Colonic mucosa (tissue), 4 donors: ENCODE data around the gene TKTL2. TPM values are rescaled to one million over a fixed set of nuclear protein-coding genes. Genes with fewer than 3 reads are reported as not detected.

Experiments
- DNase-seq: peaks from one replicate; pipeline ENCODE4 v3.0.0-alpha.2; 2020
- H3K27ac ChIP-seq: fragments of 200-600 bp; one replicate; pipeline ENCODE4 v1.8.0; 2021
- H3K27me3 ChIP-seq: fragments of 200-600 bp; one replicate; pipeline ENCODE4 v1.8.0; 2021
- H3K36me3 ChIP-seq: fragments of 200-600 bp; one replicate; pipeline ENCODE4 v1.8.0; 2021
- H3K4me1 ChIP-seq: fragments of 200-600 bp; one replicate; pipeline ENCODE4 v1.8.0; 2021; ENCODE audit warnings: mild to moderate bottlenecking
- H3K4me3 ChIP-seq: fragments of 200-600 bp; one replicate; pipeline ENCODE4 v1.8.0; 2021
- H3K9ac ChIP-seq, 2 donors: one replicate each; pipeline ENCODE4 v1.7.0; 2013; ENCODE audit warnings: control low read depth in 2 of 2, low read depth in 2 of 2, low read length in 2 of 2
- H3K9me3 ChIP-seq: fragments of 200-600 bp; one replicate; pipeline ENCODE4 v1.8.0; 2021
- CTCF ChIP-seq: fragments of 200-600 bp; IDR thresholded peaks from one replicate; pipeline ENCODE4 v1.8.0; 2022; ENCODE audit warnings: antibody characterized with exemption, mild to moderate bottlenecking
- intact Hi-C: fragments of 100-400 bp; cut with DNase I; formaldehyde crosslinking; loops from one replicate; pipeline ENCODE4 v1.14.1; 2022
- total RNA-seq, 2 donors: library from RNA; stranded (reverse); fragmentation: NEBNext Ultra II Directional in 1 of 2; extraction: Animal tissue kit (Norgen Biotek cat#: 25700) in 1 of 2; gene quantifications; one replicate each; pipeline ENCODE4 v1.2.1, GENCODE V29; 2021
- donor health status: healthy.
- donor health status: DM: no; HTN: no; CAD: no.
- donor health status: DM: no; HTN: no; CAD: no.

The TKTL2 gene
- total RNA-seq, 2 donors from 2014 or later = not detected

DNA sequence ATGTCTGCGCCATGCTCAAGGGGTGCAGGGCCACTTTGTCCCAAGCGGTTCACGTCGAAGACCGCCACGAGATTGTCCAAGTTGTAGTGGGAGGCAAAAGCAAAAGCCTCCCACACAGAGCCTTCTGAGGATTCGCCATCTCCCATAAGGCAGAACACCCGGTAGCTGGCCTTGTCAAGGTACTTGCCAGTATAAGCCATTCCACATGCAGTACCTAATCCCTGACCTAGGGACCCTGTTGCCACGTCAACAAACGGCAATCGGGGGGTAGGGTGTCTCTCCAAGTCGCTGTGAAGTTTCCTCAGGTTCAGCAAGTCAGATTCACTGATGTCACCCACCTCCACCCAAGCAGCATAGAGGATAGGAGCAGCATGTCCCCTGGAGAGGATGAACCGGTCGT, 424 bp downstream of the TKTL2 start:
- no peak overlapping the region for H3K9ac ChIP-seq
- H3K4me1 ChIP-seq = no peaks in the 10 kb centered on the region
- no peak for TF ChIP-seq CTCF
- H3K27ac ChIP-seq = no peak overlapping the region
- no peaks in the 10 kb centered on the region for H3K27me3 ChIP-seq
- no peak overlapping the region for H3K4me3 ChIP-seq
- no peaks in the 10 kb centered on the region for H3K36me3 ChIP-seq
- no peak for DNase-seq
- no peaks in the 10 kb centered on the region for H3K9me3 ChIP-seq
- intact Hi-C loops = no loop called here

- Histone ChIP-seq H3K4me1 (no peaks in the 10 kb centered on the region), H3K27ac (no peak overlapping the region), H3K4me3 (no peak overlapping the region), H3K9ac (no peak overlapping the region), H3K27me3 (no peaks in the 10 kb centered on the region), H3K9me3 (no peaks in the 10 kb centered on the region), H3K36me3 (no peaks in the 10 kb centered on the region)
- TF ChIP-seq CTCF = no peak
- intact Hi-C loops = no loop called here
- no peak for DNase-seq
These were observed 3.2 kb downstream of the TKTL2 start for GRCh38 chr4:163470391-163470790.

GRCh38 chr4:163467082-163467770, 6.3 kb downstream of the TKTL2 start:
- Histone ChIP-seq H3K4me3 (no peak overlapping the region), H3K27me3 (no peaks in the 10 kb centered on the region), H3K9me3 (no peaks in the 10 kb centered on the region), H3K9ac (no peak overlapping the region), H3K4me1 (no peaks in the 10 kb centered on the region), H3K27ac (no peak overlapping the region), H3K36me3 (no peaks in the 10 kb centered on the region)
- no peak for TF ChIP-seq CTCF
- DNase-seq = no peak
- intact Hi-C loops = no loop called here

DNA sequence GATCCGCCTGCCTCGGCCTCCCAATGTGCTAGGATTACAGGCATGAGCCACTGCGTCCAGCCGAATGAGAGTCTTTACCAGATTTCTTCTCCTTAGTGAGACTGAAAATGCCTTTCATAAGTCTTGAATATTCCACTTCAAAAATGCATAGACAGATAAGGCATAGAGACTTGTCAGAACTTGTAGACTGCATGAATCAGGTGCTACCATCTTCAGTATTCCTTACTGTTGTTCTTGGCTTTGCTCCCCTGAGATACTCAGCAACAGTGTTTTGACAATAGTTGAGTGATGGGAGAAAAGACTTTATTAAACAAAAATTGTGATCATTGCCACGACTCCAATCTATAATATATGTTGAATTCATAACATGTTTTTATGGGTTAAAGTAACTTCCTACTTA, 11.0 kb downstream of the TKTL2 start:
- Histone ChIP-seq H3K27ac (no peak overlapping the region), H3K36me3 (no peaks in the 10 kb centered on the region), H3K9me3 (no peaks in the 10 kb centered on the region), H3K9ac (no peak overlapping the region), H3K4me3 (no peak overlapping the region), H3K27me3 (no peaks in the 10 kb centered on the region), H3K4me1 (no peaks in the 10 kb centered on the region)
- intact Hi-C loops = no loop called here
- no peak for DNase-seq
- no peak for TF ChIP-seq CTCF

DNA sequence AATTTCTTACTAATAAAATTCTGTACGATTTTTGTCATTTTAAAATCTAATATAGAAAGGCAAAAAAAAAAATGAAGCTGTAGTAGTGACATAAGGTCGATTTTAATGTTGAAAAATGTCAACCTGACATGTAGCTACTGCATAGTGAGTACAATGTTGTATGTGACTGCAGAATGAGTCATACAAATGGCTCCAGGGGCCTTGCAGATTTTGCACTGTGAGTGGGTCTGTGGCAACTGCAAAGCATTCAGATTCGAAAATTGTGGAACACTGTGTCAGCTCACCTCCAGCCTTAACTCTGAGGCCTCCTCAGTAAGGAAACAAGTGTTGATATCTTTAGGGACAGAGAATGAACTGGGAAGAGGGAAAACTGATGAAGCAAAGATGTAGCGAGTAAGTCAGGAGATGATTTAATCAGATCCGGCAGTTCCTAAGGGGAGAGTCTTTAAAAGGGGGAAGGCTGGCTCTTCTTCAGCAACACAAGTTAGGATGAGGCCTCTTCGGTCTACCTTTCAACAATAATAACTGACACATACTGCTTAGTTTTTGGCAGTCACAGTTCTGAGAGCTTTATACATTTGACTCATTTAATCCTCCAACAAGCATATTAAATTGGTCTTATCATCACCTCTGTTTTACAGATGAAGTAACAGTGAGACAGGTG, 24.9 kb downstream of the TKTL2 start:
- no peaks in the 10 kb centered on the region for H3K4me1 ChIP-seq
- H3K9ac ChIP-seq = no peak overlapping the region
- no peak overlapping the region for H3K4me3 ChIP-seq
- no peak overlapping the region for H3K27ac ChIP-seq
- intact Hi-C loops = no loop called here
- TF ChIP-seq CTCF = no peak
- H3K27me3 ChIP-seq = no peaks in the 10 kb centered on the region
- no peak for DNase-seq
- no peaks in the 10 kb centered on the region for H3K9me3 ChIP-seq
- no peaks in the 10 kb centered on the region for H3K36me3 ChIP-seq
